B cell (primary cell): ENCODE data around the gene NR3C2. TPM values are rescaled to one million over a fixed set of nuclear protein-coding genes. Genes with fewer than 3 reads are reported as not detected.

Experiments used
- ATAC-seq: fragments of 200-7000 bp; cut with Tn5 transposase; one replicate; pipeline ENCODE4 v1.10.0; 2021; ENCODE audit warnings: low read depth, mild to moderate bottlenecking, moderate number of reproducible peaks, moderate library complexity
- CTCF ChIA-PET: fragments of 350-600 bp; sonication (Branson Sonifier 250); formaldehyde crosslinking; loops from one replicate; lab custom pipeline; 2021; ENCODE audit warnings: antibody characterized with exemption, inconsistent platforms; lab: Charles Lee
- POLR2A ChIA-PET: fragments of 350-600 bp; sonication (Branson Sonifier 250); formaldehyde crosslinking; loops from one replicate; lab custom pipeline; 2021; ENCODE audit warnings: antibody characterized with exemption; lab: Charles Lee
- DNase-seq: peaks from one replicate; pipeline ENCODE4 v3.0.0; 2013
- H2AFZ ChIP-seq: 2 replicates; pipeline ENCODE4 v1.6.1; 2012; ENCODE audit warnings: mild to moderate bottlenecking, low read depth, low read length; ENCODE audit not compliant: insufficient read depth, poor library complexity, severe bottlenecking
- H3K27ac ChIP-seq, 2 donors: 1 replicate in 1 of 2; 2 replicates in 1 of 2; pipeline ENCODE4 v1.5.1; 2012 to 2013; ENCODE audit warnings: low read length in 2 of 2, mild to moderate bottlenecking in 2 of 2, moderate library complexity in 1 of 2
- H3K27me3 ChIP-seq, 4 experiments: fragments of 200-600 bp in 1 of 4; sonication (generic) in 1 of 4; replicated peaks in 1 of 4; 1 replicate in 2 of 4; 2 replicates in 2 of 4; pipeline versions ENCODE4 v1.6.1 to v1.7.0; 2013 to 2016; ENCODE audit warnings: low read length in 3 of 4, mild to moderate bottlenecking in 2 of 4, mixed read lengths in 1 of 4, moderate library complexity in 1 of 4; ENCODE audit not compliant: insufficient read depth in 4 of 4, control insufficient read depth in 3 of 4; ENCODE audit errors: control extremely low read depth in 1 of 4
- H3K36me3 ChIP-seq, 2 experiments: replicated peaks in 1 of 2; 1 replicate in 1 of 2; 2 replicates in 1 of 2; pipeline versions ENCODE4 v1.6.1 to v1.7.1; 2013; ENCODE audit warnings: low read length in 1 of 2; ENCODE audit not compliant: insufficient read depth in 2 of 2, control insufficient read depth in 1 of 2; ENCODE audit errors: control extremely low read depth in 1 of 2, extremely low read depth in 1 of 2
- H3K4me1 ChIP-seq, 2 donors: fragments of 200-600 bp in 1 of 2; sonication (generic) in 1 of 2; 1 replicate in 1 of 2; 2 replicates in 1 of 2; pipeline versions ENCODE4 v1.5.1 to v1.6.1; 2013 to 2017; ENCODE audit warnings: low read length in 2 of 2; ENCODE audit not compliant: control insufficient read depth in 2 of 2, insufficient read depth in 2 of 2
- H3K4me2 ChIP-seq: replicated peaks from 2 replicates; pipeline ENCODE3; 2012; ENCODE audit warnings: mild to moderate bottlenecking, low read depth, low read length; ENCODE audit not compliant: poor library complexity, severe bottlenecking
- H3K4me3 ChIP-seq, 5 experiments: fragments of 200-600 bp in 1 of 5; sonication (generic) in 1 of 5; 1 replicate in 3 of 5; 2 replicates in 2 of 5; pipeline versions ENCODE4 v1.5.1 to v1.7.0; 2011 to 2016; ENCODE audit warnings: low read length in 4 of 5, mild to moderate bottlenecking in 4 of 5, low read depth in 2 of 5, control low read depth in 1 of 5, moderate library complexity in 1 of 5; ENCODE audit not compliant: insufficient read depth in 1 of 5; ENCODE audit errors: control extremely low read depth in 1 of 5, extremely low read depth in 1 of 5
- H3K79me2 ChIP-seq: fragments of 200-600 bp; sonication (generic); one replicate; pipeline ENCODE4 v1.6.0; 2016; ENCODE audit warnings: low read length; ENCODE audit not compliant: control insufficient read depth, insufficient read depth
- H3K9ac ChIP-seq: fragments of 200-600 bp; sonication (generic); 2 replicates; pipeline ENCODE4 v1.6.1; 2017; ENCODE audit warnings: mild to moderate bottlenecking, low read length, moderate library complexity
- H3K9me3 ChIP-seq, 3 donors: one replicate each; pipeline versions ENCODE4 v1.6.1 to v1.7.1; 2013; ENCODE audit warnings: low read length in 2 of 3; ENCODE audit not compliant: control insufficient read depth in 2 of 3, insufficient read depth in 1 of 3; ENCODE audit errors: control extremely low read depth in 1 of 3
- H4K20me1 ChIP-seq: 2 replicates; pipeline ENCODE4 v1.6.0; 2012; ENCODE audit warnings: mild to moderate bottlenecking, low read length; ENCODE audit not compliant: insufficient read depth, control insufficient read depth, poor library complexity, severe bottlenecking
- H3K27ac Mint-ChIP-seq: one replicate; pipeline ENCODE4 v1.8.0; 2021; ENCODE audit warnings: mixed read lengths
- H3K27me3 Mint-ChIP-seq: one replicate; pipeline ENCODE4 v1.8.0; 2021; ENCODE audit warnings: mixed read lengths
- H3K4me1 Mint-ChIP-seq: one replicate; pipeline ENCODE4 v1.8.0; 2021; ENCODE audit warnings: mixed read lengths
- H3K4me3 Mint-ChIP-seq: one replicate; pipeline ENCODE4 v1.8.0; 2021; ENCODE audit warnings: mixed read lengths
- H3K9me3 Mint-ChIP-seq: one replicate; pipeline ENCODE4 v1.8.0; 2022; ENCODE audit warnings: mixed read lengths; ENCODE audit not compliant: insufficient read depth
- EZH2 ChIP-seq: IDR thresholded peaks from 2 replicates; pipeline ENCODE4 v1.6.1; 2012; ENCODE audit warnings: borderline replicate concordance, low read depth, mild to moderate bottlenecking, moderate library complexity, low read length; ENCODE audit not compliant: insufficient read depth, poor library complexity, severe bottlenecking
- WGBS: methylation state at CpG from one replicate; pipeline ENCODE4 v1.1.5; 2013; ENCODE audit warnings: missing lambda C conversion rate; ENCODE audit not compliant: insufficient coverage; 5-methylcytosine and 5-hydroxymethylcytosine counted together
- intact Hi-C: fragments of 100-400 bp; cut with micrococcal nuclease; formaldehyde crosslinking; loops from one replicate; pipeline ENCODE4 v1.10.0; 2022
- polyA plus RNA-seq: library from polyadenylated mRNA; depleted of rRNA; stranded (reverse); fragments of >200 nt; gene quantifications from 2 replicates; pipeline ENCODE4 v1.2.3, GENCODE V29; 2012
- total RNA-seq, 2 donors: library from RNA; stranded (reverse); fragments of 120-200 nt in 1 of 2; gene quantifications; 1 replicate in 1 of 2; 2 replicates in 1 of 2; pipeline versions ENCODE4 v1.2.3 to v1.2.4, GENCODE V29; 2013 to 2022
- TF ChIP-seq, protein P1 (sequence below): fragments of 200-600 bp; IDR thresholded peaks from one replicate; pipeline ENCODE4 v1.8.0; 2022; ENCODE audit warnings: antibody characterized with exemption, mild to moderate bottlenecking

NR3C2 gene
- total and polyA plus RNA-seq, 2 donors (not counting 1 experiment from before 2014, with no cell fraction given): 6.7 to 19.3 TPM

DNA sequence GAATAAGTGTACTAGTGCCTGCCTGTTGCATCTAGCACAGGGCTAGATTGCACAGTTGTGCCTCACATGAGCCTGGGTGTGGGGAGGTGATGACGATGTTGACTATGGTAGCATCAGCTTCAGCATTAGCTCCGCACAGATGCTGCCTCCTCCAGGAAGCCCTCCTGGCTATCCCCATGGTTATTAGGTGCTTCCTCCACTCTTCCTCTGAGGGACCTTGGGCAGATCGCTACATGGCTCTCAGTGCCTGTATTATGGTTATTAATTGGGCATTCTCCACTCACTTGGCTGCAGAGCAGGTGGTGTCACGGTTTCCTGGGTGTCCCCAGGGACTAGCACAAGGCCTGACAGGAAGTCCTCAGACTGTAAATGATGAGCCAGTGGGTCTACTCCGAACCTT is 384.7 kb downstream of the NR3C2 start:
- Mint-ChIP-seq H3K27ac (no peak overlapping the region), H3K27me3 (no peaks in the 10 kb centered on the region), H3K4me1 (peaks cover 40% of the 10 kb centered on the region), H3K9me3 (no peaks in the 10 kb centered on the region), H3K4me3 (peak overlapping the region; percentile 17)
- peak; percentile 29 for ATAC-seq
- intact Hi-C loops: loop anchor here (1.0 kb wide), 1 partner anchor 1207 kb away; no protein-coding TSS in a partner anchor
- Histone ChIP-seq H3K27ac (no peak overlapping the region), H3K4me1 (peaks cover 31 to 33% of the 10 kb centered on the region in 2 donors), H3K9ac (no peak overlapping the region), H3K4me3 (peak overlapping the region in 1 of 5 experiments; percentile 18), H3K36me3 (no peaks in the 10 kb centered on the region), H2AFZ (no peak overlapping the region), H3K4me2 (peak overlapping the region; percentile 58), H3K27me3 (no peaks in the 10 kb centered on the region), H3K79me2 (no peaks in the 10 kb centered on the region), H3K9me3 (no peaks in the 10 kb centered on the region), H4K20me1 (no peaks in the 10 kb centered on the region)
- WGBS: 3% methylated on average over 3 of the region's 5 CpGs
- ChIA-PET POLR2A (no interaction called here), CTCF (interaction anchor here (1.4 to 1.5 kb wide), 3 partner anchors 385 to 1209 kb away, joined by 3 to 5 read pairs (median 3); partner anchors contain the start of gene NR3C2)
- no peak for TF ChIP-seq EZH2
- TF ChIP-seq, protein P1, sequence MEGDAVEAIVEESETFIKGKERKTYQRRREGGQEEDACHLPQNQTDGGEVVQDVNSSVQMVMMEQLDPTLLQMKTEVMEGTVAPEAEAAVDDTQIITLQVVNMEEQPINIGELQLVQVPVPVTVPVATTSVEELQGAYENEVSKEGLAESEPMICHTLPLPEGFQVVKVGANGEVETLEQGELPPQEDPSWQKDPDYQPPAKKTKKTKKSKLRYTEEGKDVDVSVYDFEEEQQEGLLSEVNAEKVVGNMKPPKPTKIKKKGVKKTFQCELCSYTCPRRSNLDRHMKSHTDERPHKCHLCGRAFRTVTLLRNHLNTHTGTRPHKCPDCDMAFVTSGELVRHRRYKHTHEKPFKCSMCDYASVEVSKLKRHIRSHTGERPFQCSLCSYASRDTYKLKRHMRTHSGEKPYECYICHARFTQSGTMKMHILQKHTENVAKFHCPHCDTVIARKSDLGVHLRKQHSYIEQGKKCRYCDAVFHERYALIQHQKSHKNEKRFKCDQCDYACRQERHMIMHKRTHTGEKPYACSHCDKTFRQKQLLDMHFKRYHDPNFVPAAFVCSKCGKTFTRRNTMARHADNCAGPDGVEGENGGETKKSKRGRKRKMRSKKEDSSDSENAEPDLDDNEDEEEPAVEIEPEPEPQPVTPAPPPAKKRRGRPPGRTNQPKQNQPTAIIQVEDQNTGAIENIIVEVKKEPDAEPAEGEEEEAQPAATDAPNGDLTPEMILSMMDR: no peak
- DNase-seq: peak; percentile 55

DNA sequence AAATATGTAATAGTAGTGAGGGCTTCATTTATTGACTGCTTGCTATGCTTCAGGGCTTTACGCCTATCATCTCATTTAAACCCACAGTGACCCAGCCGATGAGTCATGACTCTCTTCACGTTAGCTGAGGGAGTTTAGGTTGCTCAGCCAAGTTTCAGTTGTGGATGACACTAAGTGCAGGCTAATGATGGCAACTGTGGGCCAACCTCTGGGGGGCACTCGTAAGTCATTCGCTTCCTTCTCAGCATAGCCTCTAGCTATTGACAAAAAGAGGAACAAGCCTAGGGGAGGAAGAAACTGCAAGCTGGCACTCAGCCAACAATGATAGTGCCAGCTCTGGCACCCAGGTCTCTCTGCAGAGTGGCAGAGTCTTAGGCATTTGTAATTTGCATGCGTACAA is 385.3 kb downstream of the NR3C2 start:
- Histone ChIP-seq H3K79me2 (no peaks in the 10 kb centered on the region), H3K27ac (no peak overlapping the region), H3K36me3 (no peaks in the 10 kb centered on the region), H3K27me3 (no peaks in the 10 kb centered on the region), H3K9ac (no peak overlapping the region), H3K4me3 (peak overlapping the region in 1 of 5 experiments; percentile 18), H3K4me2 (peak overlapping the region; percentile 58), H2AFZ (no peak overlapping the region), H3K9me3 (no peaks in the 10 kb centered on the region), H3K4me1 (peaks cover 31 to 33% of the 10 kb centered on the region in 2 donors), H4K20me1 (no peaks in the 10 kb centered on the region)
- Mint-ChIP-seq H3K27ac (no peak overlapping the region), H3K27me3 (no peaks in the 10 kb centered on the region), H3K4me1 (peaks cover 39% of the 10 kb centered on the region), H3K9me3 (no peaks in the 10 kb centered on the region), H3K4me3 (peak overlapping the region; percentile 17)
- ChIA-PET CTCF (interaction anchor here (0.6 to 1.5 kb wide), 5 partner anchors 143 to 1209 kb away, joined by 3 to 5 read pairs (median 3); partner anchors contain the start of gene NR3C2), POLR2A (no interaction called here)
- WGBS: 0% methylated on average over 4 of the region's 6 CpGs
- TF ChIP-seq, protein P1: peak; percentile 76
- no peak for TF ChIP-seq EZH2
- intact Hi-C loops: loop anchor here (1.0 kb wide), 1 partner anchor 1207 kb away; no protein-coding TSS in a partner anchor
- DNase-seq (peak; percentile 86), ATAC-seq (peak; percentile 89)
